H1 (cell line): ENCODE results near the gene SLC26A8.

Experiments
- CBX5 ChIP-seq: fragments of 300-800, 300-1000 bp; sonication (generic); IDR thresholded peaks from 2 replicates; pipeline ENCODE4 v1.7.1; 2016; ENCODE audit warnings: antibody characterized with exemption, low read length, low read depth
- CTCF ChIP-seq, 3 experiments: IDR thresholded peaks; 1 replicate in 2 of 3; 2 replicates in 1 of 3; pipeline versions ENCODE4 v1.5.1 to v1.6.1; 2011; ENCODE audit warnings: low read length in 3 of 3, mild to moderate bottlenecking in 3 of 3, inconsistent platforms in 2 of 3, low read depth in 1 of 3, moderate library complexity in 1 of 3; ENCODE audit not compliant: insufficient read depth in 1 of 3; ENCODE audit errors: control extremely low read depth in 1 of 3
- EP300 ChIP-seq, 2 experiments: IDR thresholded peaks; 1 replicate in 1 of 2; 2 replicates in 1 of 2; pipeline ENCODE4 v1.6.1; 2011 to 2012; ENCODE audit warnings: low read depth in 2 of 2, low read length in 2 of 2, mild to moderate bottlenecking in 2 of 2, borderline replicate concordance in 1 of 2, inconsistent platforms in 1 of 2, moderate library complexity in 1 of 2
- POLR2A ChIP-seq, 2 experiments: IDR thresholded peaks; 1 replicate in 1 of 2; 2 replicates in 1 of 2; pipeline ENCODE4 v1.6.1; 2011; ENCODE audit warnings: low read depth in 2 of 2, low read length in 2 of 2, mild to moderate bottlenecking in 2 of 2; ENCODE audit errors: control extremely low read depth in 1 of 2
- POLR2AphosphoS5 ChIP-seq: IDR thresholded peaks from 2 replicates; pipeline ENCODE4 v1.6.1; 2011; ENCODE audit warnings: low read depth, low read length
- RAD21 ChIP-seq, 2 experiments: IDR thresholded peaks in 1 of 2; conservative IDR thresholded peaks in 1 of 2; 2 replicates each; pipeline ENCODE4 v1.6.1; 2011; ENCODE audit warnings: low read depth in 2 of 2, low read length in 2 of 2, improper control_type of control experiment in 1 of 2, inconsistent platforms in 1 of 2, mild to moderate bottlenecking in 1 of 2, moderate library complexity in 1 of 2
- RFX5 ChIP-seq: IDR thresholded peaks from 2 replicates; pipeline ENCODE4 v1.6.1; 2011; ENCODE audit warnings: low read depth, low read length, improper control_type of control experiment, borderline replicate concordance
- RXRA ChIP-seq: IDR thresholded peaks from 2 replicates; pipeline ENCODE4 v1.6.1; 2011; ENCODE audit warnings: low read depth, mild to moderate bottlenecking, low read length, moderate library complexity; ENCODE audit not compliant: insufficient read depth
- SUZ12 ChIP-seq: fragments of 200-600 bp; sonication (generic); IDR thresholded peaks from 2 replicates; pipeline ENCODE4 v1.6.1; 2012; ENCODE audit warnings: mild to moderate bottlenecking, inconsistent platforms, low read length, moderate library complexity, mixed read lengths
- TBP ChIP-seq: IDR thresholded peaks from 2 replicates; pipeline ENCODE4 v1.6.1; 2011; ENCODE audit warnings: low read depth, low read length, improper control_type of control experiment
- TCF12 ChIP-seq: IDR thresholded peaks from 2 replicates; pipeline ENCODE4 v1.6.1; 2011; ENCODE audit warnings: low read depth, mild to moderate bottlenecking, low read length

GRCh38 chr6:36039112-36039511 lies 14.7 kb upstream of the SLC26A8 start:
- TF ChIP-seq TCF12 (no peak), CTCF (IDR thresholded peaks at IDR 0.05; ENCODE audit: control extremely low read depth in 1 of 3, insufficient read depth in 1 of 3, low read depth in 1 of 3, low read length in 3 of 3) (no peak), RAD21 (IDR thresholded peaks at IDR 0.05 in 1 of 2, conservative IDR thresholded peaks at IDR 0.05 in 1 of 2; ENCODE audit: low read depth in 2 of 2, low read length in 2 of 2) (no peak), CBX5 (no peak), POLR2A (IDR thresholded peaks at IDR 0.05; ENCODE audit: control extremely low read depth in 1 of 2, low read depth in 2 of 2, low read length in 2 of 2) (no peak), EP300 (IDR thresholded peaks at IDR 0.05; ENCODE audit: borderline replicate concordance in 1 of 2, low read depth in 2 of 2, low read length in 2 of 2) (no peak), RFX5 (no peak), SUZ12 (no peak), TBP (no peak), POLR2AphosphoS5 (no peak), RXRA (no peak)
